Fibroblast of the conjunctiva (primary cell): ENCODE results near the gene CNKSR2.

Source experiments
- DNase-seq: peaks from one replicate; pipeline ENCODE4 v3.0.0-alpha.2; 2010; ENCODE audit warnings: low read depth

The CNKSR2 gene

GRCh38 chrX:21374163-21374993 lies at the start of gene CNKSR2:
TSS of gene CNKSR2 (plus strand) at chrX:21374418. CDS start at chrX:21374898, 480 bp downstream.
- no peak for DNase-seq

- DNase-seq, result no peak
Observed at GRCh38 chrX:21354725-21355124, 19.5 kb upstream of the CNKSR2 start.

- no peak for DNase-seq
Observed at GRCh38 chrX:21355831-21356230, 18.4 kb upstream of the CNKSR2 start.

GRCh38 chrX:21369613-21370012 lies 4.6 kb upstream of the CNKSR2 start:
- DNase-seq, result no peak

DNA sequence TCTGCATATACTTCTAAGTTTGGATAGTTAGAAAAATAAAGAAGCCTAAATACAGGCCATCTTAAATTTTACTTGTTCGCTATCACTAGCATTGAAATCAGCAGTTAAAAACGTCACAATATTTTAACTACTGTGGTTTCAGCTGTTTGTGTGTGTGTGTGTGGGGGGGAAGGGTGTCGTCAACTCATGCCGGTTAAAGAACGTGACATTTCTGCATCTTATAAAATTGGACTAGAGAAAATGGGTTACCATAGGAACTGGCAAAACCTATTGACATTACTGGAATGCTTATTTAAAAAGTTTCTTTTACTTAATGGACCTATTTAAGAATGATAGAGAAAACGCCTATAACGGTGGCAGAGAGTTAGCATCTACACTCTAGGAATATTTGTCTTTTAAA lies 1.2 kb upstream of the CNKSR2 start:
- DNase-seq, result no peak

- no peak for DNase-seq
Observed at GRCh38 chrX:21373637-21374162, 518 bp upstream of the CNKSR2 start.

DNA sequence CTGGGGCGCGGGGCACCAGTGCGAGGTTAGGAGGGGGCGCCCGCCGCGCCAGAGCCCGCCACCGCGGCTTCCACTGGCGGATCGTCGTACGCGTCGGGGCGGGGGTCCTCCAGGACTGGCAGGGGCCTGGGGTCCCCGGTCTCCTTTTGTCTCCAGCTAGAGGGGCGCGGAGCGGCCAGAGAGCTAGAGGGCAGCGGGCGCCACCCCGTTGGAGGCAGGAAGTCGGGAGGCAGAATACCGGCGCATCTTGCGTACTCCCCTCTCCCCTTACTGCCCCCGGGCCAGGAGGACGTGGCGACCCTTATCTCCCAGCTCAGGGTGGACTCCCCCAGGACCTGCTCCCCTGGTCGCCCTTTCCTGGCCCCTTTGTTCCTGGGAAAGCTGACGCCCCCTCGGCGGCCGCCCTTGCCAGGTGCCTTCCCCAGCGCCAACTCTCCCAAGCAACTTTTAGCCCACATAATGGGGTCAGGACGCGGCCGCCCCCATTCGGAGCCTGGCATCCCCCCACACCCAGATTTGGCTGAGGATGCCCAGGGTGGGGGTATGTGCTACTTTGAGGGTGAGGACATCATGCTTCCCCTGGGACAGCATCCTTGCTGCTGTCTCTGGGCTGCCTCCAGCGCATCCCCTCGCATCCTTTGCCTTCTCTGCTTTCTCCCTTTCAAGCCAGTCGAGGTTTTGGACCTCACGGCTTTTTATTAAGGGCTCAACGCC lies 933 bp downstream of the CNKSR2 start:
- no peak for DNase-seq

GRCh38 chrX:21375708-21376009 lies 1.4 kb downstream of the CNKSR2 start:
- no peak for DNase-seq

DNA sequence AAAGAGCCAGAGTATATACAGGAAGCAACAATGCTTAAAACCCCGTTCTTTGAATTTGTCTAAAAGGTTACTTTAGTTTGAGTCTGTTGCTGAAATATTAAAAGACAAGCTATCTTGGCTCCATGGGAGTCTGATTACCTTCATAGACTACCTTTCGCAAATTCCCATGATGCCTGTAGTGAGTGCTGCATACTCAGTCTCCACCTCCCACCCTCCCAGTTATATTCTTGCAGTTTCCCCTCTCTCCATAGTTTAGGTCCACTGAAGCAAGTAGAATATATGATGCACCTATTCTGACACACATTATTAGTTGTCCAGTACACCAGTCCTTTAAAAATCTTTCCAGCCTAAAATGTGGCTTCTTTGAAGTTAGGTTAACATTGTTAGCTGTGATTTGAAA lies 2.4 kb downstream of the CNKSR2 start:
- DNase-seq, result no peak

DNA sequence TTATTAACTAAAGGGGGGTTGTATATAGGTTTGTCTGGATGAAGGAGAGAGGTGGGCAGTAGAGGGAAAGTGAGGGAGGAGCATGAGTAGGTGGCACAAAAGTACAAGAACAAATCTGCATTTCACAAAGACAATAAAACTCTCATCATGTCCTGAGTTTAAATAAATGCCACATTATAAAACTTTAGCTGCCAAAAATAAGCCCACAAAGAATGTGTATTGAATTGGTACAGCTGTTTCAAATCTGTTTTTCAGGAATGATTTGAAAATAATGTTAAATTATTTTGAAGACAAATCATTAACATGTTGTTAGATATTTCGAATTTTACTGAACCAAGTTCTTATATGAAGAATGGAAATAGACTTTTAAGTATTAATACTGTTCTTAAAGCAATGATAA lies 5.8 kb downstream of the CNKSR2 start:
- no peak for DNase-seq

DNA sequence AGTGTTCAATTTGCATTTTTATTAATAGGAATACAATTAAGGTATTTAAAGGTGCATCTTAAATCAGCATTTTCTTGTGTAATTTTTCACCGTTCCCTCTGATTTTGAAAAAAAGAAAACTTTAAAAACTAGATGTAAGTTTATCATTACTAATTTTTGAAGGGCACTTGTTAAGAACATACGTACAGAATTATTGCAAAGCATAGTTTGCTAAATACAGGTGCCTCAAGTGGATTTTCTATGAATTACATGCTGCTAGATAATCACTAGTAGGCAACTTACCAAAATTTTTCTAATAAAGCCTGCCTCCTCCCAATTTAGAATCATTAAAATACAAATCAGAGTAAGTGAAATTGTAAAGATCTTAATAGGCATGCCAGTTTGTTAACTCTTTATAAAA lies 8.5 kb downstream of the CNKSR2 start:
- no peak for DNase-seq

- DNase-seq, result no peak
Observed at GRCh38 chrX:21383546-21383945, 9.3 kb downstream of the CNKSR2 start.

DNA sequence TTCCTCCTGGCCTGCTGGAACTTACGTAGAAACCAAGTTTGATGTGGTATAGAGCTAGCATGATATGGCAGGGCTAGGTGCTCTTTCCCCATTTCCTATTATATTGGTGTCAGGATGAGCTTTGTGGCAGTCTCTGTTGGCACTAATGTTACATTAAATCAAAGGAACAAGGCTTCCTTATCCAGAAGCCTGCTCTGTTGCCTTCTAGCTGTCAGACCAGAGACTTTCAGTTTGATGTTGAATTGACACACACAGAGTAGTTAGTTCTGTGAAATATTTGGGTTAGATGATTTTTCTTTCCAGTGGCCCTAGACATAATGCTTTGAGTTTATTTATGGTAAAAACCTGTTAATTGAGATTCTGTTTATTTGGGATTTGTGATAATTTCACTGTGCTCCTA lies 10.0 kb downstream of the CNKSR2 start:
- no peak for DNase-seq

- no peak for DNase-seq
Observed at GRCh38 chrX:21394792-21395191, 20.6 kb downstream of the CNKSR2 start.

DNA sequence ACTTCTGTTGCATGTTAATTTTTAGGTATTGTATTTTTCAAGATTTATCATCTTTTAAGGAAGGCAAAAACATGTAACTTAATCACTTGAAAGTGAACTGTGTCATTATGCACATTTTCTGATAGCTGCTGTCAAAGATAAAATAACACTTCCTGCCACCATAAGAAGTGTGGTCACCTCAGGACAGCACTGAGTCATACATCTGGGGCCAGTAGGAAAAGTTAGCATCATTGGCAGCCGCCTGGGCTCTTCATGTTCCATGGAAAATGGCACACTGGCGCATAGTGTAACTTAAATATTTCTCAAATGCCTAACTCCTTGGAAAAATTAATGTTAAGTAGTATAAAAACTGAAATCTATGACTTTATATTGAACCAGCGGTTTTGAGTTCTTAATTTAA lies 24.2 kb downstream of the CNKSR2 start:
- no peak for DNase-seq

- DNase-seq, result no peak
Observed at GRCh38 chrX:21400408-21401121, 26.3 kb downstream of the CNKSR2 start.

GRCh38 chrX:21408307-21408706 lies 34.1 kb downstream of the CNKSR2 start:
- no peak for DNase-seq

DNA sequence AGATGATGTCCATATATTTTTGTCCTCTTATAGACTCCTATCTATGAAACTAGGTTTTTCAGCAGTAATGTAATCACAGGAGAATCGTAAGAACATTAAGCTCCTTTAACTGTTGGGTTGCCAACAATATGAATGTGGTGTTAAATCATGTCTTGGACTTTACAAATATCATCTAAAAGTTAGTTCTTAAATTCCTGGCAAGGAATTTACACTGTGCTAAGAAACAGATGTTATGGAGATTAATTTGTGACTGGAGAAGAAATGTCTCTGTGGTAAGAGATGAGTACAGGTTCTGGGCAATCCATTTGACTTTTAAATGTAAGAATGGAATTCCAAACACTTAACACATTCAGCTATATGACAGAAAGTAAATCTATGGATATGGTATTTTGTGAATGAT lies 34.6 kb downstream of the CNKSR2 start:
- DNase-seq, result no peak

DNA sequence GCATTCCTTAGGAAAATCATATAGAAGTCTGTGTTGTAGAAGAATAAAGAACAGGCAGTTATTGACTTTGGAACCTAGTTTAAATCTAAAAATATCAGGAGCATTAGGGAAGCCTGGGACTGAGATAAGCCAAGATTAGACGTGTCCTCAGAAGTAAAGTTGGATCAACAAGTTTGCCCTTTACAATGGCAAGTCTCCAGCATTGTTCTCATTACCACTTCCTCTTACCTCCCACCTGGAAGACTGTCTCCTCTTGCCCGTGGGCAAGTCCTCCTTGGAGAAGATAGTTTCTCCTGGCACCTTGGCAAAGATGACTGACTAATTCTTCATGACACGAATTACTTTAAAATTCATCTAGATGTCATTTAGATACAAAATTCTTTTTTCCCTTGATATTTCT lies 37.8 kb downstream of the CNKSR2 start:
- DNase-seq, result no peak

DNA sequence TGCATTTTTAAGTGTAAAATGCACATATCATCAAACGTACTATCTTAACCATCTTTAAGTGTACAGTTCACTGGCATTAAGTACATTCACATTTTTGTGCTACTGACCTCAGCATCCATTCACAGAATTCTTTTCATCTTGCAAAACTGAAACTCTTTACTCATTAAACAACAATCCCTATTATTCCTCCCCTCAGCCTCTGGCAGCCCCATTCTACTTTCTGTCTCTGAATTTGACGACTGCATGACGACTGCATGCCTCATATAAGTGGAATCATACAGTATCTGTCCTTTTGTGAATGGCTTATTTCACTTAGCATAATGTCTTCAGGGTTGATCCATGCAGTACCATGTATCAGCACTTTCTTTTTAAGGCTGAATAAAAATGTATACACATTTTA lies 38.7 kb downstream of the CNKSR2 start:
- DNase-seq, result no peak

GRCh38 chrX:21427086-21427485 lies 52.9 kb downstream of the CNKSR2 start:
- no peak for DNase-seq

GRCh38 chrX:21437036-21437435 lies 62.8 kb downstream of the CNKSR2 start:
- DNase-seq, result no peak

DNA sequence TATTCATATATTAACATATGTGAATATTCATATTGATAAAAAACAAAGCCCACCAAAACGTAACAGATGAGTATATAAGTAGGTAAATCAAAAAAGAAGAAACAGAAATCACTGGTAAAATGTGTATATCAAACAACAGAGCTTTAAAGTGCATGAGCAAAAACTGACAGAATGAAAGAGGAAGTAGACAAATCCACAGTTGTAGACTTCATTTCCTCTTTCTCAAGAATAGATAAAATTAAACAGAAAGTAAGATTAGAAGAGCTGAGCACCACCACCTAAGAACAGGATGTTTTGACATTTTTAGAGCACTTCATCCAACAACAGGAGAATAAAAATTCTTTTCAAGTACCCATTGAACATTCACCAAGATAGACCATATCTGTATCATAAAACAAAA lies 64.6 kb downstream of the CNKSR2 start:
- no peak for DNase-seq
